ENCODE measurements around the gene DDAH1.
"Not testable (repeated sequence)": the region's sequence is repeated elsewhere in the genome, so short reads cannot be mapped to it uniquely, and the experiment has no call there.

DNA sequence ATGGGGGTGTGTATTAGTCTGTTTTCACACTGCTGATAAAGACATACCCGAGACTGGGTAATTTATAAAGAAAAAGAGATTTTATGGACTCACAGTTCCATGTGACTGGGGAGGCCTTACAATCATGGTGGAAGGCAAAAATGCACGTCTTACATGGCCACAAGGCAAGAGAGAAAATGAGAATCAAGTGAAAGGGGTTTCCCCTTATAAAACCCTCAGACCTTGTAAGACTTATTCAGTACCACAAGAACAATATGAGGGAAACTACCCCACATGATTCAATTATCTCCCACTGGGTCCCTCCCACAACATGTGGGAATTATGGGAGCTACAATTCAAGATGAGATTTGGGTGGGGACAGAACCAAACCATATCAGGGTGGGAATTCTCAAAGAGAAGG, 5.2 kb upstream of the DDAH1 start:
- not testable (repeated sequence) for TF ChIP-seq CTCF (IDR thresholded peaks at IDR 0.05; ENCODE audit: low read depth, low read length); EZH2phosphoT487 (IDR thresholded peaks at IDR 0.05; ENCODE audit: low read depth)
